RWPE1 (cell line): ENCODE data around the gene C12orf76.
"Not testable (repeated sequence)": the region's sequence is repeated elsewhere in the genome, so short reads cannot be mapped to it uniquely, and the experiment has no call there.

Experiments
- CTCF ChIA-PET: fragments of 350-600 bp; sonication (Branson Sonifier 250); formaldehyde crosslinking; extraction: SDS; loops from one replicate; lab custom pipeline; 2021; lab: Yijun Ruan, JAX
- POLR2A ChIA-PET: fragments of 400-600 bp; formaldehyde crosslinking; extraction: SDS; loops from one replicate; lab custom pipeline; 2020; ENCODE audit warnings: antibody characterized with exemption; ENCODE audit not compliant: low non-redundant PET; lab: Yijun Ruan, JAX
- DNase-seq: peaks from one replicate; pipeline ENCODE4 v3.0.0; 2012; ENCODE audit warnings: low spot score
- H3K27ac ChIP-seq: fragments of 450-650 bp; 2 replicates; pipeline ENCODE4 v1.5.1; 2017
- CTCF ChIP-seq: fragments of 450-650 bp; conservative IDR thresholded peaks from 2 replicates; pipeline ENCODE4 v1.5.1; 2017; ENCODE audit warnings: low read depth, mild to moderate bottlenecking

The C12orf76 gene

GRCh38 chr12:110020956-110021355 lies 27.4 kb downstream of the C12orf76 start:
- no peak overlapping the region for H3K27ac ChIP-seq
- no peak for DNase-seq
- ChIA-PET CTCF (interaction anchor here (0.9 kb wide), 1 partner anchor 14 kb away, joined by 3 read pairs; no protein-coding TSS in a partner anchor), POLR2A (no interaction called here)
- no peak for TF ChIP-seq CTCF

- ChIA-PET POLR2A (no interaction called here), CTCF (no interaction called here)
- no peak overlapping the region for H3K27ac ChIP-seq
- no peak for TF ChIP-seq CTCF
- no peak for DNase-seq
Measured at GRCh38 chr12:110015132-110015531, 33.2 kb downstream of the C12orf76 start.

- TF ChIP-seq CTCF, result no peak
- CTCF ChIA-PET, result interaction anchor here (0.7 kb wide), 1 partner anchor 18 kb away, joined by 3 read pairs; no protein-coding TSS in a partner anchor
- POLR2A ChIA-PET, result no interaction called here
- no peak overlapping the region for H3K27ac ChIP-seq
- no peak for DNase-seq
Measured at GRCh38 chr12:110012659-110013058, 35.7 kb downstream of the C12orf76 start.

GRCh38 chr12:110012137-110012536 lies 36.2 kb downstream of the C12orf76 start:
- no peak overlapping the region for H3K27ac ChIP-seq
- POLR2A ChIA-PET, result no interaction called here
- no peak for TF ChIP-seq CTCF
- no peak for DNase-seq
- CTCF ChIA-PET, result interaction anchor here (0.6 kb wide), 1 partner anchor 21 kb away, joined by 9 read pairs; no protein-coding TSS in a partner anchor

GRCh38 chr12:110010853-110011723 lies 37.2 kb downstream of the C12orf76 start:
- ChIA-PET CTCF (interaction anchor here (0.6 to 1.4 kb wide), 2 partner anchors 13 to 20 kb away, joined by 3 to 9 read pairs; no protein-coding TSS in a partner anchor), POLR2A (no interaction called here)
- H3K27ac ChIP-seq, result no peak overlapping the region
- no peak for DNase-seq
- TF ChIP-seq CTCF, result no peak

- POLR2A ChIA-PET, H3K27ac ChIP-seq, CTCF ChIA-PET, DNase-seq: not testable (repeated sequence)
Measured at GRCh38 chr12:110008681-110009398, 39.5 kb downstream of the C12orf76 start.
